NK-92 treated with Interleukin-12 subunit alpha and Interleukin-12 subunit beta, amount 100 ng/mL, for 24 hours (cell line): ENCODE measurements around the gene CYP2A6.

Experiments
- DNase-seq: peaks from one replicate; lab custom pipeline; 2025; lab: John Stamatoyannopoulos, UW

The CYP2A6 gene

DNA sequence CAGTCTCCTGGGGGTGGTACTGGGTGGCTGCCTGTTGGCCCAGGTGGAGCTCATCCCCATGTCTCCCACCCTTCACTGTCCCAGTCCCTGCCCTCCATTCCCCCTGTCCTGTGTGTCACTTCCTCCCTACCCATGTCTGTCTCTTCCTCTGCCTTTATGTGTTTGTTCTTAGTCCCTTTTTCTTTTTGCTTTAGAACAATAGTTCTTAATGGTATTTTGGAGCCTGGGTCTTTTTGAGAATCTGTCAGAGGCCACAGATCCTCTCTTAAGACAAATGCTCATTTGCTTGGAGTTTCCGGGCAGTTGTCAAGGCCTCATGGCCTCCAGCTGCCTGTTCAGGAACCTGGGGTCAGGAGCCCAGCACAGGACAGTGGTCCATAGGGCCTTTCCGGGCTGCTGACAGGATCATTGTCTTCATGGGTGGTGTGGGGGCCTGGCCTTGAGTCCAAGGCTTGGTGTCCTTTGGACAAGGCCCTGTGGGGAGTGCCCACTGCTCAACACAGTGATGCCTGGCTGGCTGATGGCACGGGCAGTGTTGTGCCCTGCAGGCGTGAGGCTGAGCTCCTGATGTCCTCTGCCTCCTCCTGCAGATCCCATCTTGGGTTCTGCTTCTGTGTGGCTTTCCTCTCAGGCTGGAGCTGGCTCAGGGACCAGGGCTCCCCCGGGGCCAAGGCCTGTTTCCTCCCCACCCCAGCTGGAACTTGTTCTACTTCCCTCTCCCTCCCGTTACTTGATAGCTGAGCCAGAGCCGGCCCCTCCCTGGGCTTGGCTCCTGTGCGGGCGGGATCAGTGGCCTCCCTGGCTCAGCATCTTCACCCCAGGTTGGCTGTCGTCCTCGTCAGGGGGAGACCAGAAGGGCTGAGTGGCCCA lies 47.7 kb downstream of the CYP2A6 start:
- DNase-seq = no peak

DNA sequence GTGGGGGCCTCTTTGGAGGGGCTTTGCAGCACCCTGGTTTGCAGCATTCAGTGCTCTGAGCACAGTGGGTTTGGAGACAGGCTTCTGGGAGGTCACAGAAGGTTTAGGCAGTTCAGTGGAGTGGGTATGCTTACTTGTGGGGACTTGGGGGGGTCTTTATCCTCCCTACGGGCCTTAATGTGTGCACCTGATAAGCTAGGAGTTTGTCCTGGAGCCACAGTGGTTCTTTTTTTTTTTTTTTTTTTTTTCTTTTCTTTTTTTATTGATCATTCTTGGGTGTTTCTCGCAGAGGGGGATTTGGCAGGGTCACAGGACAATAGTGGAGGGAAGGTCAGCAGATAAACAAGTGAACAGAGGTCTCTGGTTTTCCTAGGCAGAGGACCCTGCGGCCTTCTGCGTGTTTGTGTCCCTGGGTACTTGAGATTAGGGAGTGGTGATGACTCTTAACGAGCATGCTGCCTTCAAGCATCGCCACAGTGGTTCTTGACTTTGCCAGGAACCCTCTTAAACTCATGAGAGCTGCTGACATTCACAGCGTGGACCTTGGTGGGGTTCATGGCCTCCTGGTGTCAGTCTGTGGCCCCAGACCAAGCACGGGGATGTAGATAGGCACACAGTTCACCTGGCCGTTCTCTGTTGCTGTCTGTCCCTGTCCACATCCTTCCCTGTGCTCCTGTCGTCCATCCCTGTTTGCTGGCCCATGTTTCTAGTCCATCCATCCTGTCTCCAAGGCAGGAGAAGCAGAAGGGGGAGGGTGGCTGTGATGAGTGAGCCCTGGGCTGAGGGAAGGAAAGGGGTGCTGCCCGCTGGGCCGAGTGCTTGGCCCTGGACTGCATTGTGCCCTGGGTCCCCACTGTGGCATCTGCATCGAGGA lies 48.6 kb downstream of the CYP2A6 start:
- DNase-seq = no peak

DNA sequence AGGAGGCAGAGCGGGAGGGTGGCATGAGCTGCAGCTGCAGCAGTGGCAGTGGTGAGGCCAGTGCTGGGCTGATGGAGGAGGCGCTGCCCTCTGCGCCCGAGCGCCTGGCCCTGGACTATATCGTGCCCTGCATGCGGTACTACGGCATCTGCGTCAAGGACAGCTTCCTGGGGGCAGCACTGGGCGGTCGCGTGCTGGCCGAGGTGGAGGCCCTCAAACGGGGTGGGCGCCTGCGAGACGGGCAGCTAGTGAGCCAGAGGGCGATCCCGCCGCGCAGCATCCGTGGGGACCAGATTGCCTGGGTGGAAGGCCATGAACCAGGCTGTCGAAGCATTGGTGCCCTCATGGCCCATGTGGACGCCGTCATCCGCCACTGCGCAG lies 49.3 kb downstream of the CYP2A6 start:
- no peak for DNase-seq

DNA sequence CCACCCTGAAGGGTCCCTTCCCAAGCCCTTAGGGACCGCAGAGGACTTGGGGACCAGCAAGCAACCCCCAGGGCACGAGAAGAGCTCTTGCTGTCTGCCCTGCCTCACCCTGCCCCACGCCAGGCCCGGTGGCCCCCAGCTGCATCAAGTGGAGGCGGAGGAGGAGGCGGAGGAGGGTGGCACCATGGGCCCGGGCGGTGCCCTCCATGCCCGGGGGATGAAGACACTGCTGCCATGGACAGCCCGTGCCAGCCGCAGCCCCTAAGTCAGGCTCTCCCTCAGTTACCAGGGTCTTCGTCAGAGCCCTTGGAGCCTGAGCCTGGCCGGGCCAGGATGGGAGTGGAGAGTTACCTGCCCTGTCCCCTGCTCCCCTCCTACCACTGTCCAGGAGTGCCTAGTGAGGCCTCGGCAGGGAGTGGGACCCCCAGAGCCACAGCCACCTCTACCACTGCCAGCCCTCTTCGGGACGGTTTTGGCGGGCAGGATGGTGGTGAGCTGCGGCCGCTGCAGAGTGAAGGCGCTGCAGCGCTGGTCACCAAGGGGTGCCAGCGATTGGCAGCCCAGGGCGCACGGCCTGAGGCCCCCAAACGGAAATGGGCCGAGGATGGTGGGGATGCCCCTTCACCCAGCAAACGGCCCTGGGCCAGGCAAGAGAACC lies 49.8 kb downstream of the CYP2A6 start:
- no peak for DNase-seq

DNA sequence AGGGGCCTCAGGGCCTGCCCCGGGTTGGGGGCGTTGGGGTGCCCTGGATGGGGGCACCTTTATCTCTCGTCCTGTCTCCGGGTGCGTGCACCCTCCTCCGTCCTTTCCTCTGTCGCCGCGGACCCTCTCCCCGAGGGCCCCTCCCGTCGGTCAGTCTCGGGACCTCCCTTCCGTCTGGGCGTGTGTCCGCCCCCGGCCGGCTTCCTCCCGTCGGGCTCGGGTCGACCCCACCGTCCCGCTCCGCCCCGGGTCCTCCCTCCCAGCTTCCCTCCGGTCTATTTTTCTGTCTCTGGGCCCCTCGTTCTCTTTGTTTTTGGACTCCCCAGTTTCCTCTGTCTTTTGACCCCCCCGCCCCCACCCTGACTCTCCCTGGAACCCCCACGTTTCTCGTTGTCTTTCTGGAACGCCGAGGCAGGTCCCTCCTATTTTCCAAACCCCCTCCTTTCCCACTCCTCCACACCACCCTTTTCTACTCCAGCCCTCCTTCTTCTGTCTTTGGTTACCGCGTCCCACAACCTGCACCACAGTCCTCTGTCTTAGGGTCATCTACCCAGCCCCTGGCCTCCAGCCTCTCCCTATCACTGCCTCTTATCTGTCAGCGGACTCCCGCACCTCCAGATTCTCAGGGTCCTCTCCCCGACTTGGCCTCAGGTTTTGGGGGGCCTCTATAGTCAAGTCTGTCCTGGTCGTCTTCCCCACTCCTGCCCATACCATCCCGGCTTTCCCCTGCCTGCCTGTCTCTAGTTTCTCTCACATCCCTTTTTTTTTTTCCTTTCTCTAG lies 50.5 kb downstream of the CYP2A6 start:
- DNase-seq = no peak

DNA sequence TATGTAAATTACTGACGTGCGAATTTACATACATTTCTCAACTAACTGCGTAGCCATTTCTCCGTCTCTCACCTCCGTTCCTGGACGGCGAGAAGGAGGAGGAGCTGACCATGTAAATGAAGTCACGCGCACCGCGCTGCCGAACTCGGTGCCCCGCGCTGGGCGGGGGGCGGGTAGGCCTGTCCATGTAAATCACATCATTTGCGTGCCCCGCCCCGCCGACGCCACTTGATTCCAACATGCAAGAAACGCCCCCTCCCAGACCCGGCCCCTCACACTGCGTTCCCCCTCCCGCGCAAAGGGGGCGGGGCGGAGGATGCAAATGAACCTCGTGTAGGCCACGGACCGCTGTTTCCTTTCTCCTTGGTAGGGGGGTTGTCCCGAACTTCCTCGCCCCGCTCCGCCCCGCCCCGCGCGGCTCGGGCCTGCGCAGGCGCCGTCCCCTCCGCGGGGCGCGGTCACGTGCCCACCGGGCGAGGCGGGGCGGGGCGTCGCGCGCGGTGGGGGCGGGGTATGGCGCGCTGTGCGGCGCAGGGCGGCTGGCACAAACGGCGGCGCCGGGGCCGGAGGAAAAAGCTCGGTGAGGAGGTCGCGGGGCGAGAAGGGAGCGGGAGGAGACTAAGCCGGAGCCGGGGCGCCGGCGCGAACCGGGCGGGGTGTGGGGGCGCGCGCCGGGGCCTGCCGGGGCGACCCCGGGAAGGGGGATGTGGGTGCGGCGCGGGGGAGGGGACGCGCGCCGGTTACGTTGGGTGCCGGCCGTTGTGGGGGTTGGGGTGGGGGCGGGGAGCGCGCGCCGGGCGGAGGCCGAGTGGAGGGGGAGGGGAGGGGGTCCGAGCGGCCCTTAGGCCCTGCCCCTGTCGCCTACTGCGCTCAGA lies 51.3 kb downstream of the CYP2A6 start, which contains the start of gene EGLN2:
Gene EGLN2 (plus strand): TSS at position 509 of the 875 bp plus-strand sequence. CDS start 1,382 bp downstream, outside the sequence.
- DNase-seq = peak; percentile 100

DNA sequence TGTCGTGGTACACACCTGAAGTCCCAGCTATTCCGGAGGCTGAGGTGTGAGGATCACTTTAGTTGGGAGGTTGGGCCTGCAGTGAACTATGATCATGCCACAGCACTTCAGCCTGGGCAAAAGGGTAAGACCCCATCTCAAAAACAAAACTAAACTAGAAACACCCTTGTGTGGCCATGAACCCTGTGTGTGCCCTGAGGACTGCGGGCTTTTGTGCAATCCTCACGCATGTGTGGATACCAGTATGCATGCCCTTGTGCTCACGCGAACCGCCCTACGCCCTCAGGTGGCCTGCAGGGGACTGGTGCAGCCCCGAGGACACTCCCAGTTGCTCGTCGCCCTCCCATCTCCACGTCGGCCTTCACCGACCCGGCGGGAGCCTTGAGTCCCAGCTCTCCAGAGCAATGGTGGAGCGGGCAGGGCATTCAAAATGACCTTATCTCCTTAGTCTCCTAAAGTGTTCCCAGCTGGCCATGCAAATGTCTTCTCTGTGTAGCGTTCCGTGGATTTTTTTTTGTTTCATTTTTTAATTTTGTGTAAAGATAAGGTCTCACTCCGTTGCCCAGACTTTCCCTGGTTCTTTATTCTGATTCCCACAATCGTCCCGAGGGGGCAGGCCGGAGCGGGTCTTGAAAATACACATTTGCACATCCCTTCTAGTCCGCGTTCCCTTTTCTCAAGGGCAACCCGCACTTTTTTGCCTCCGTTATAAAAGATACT lies 52.1 kb downstream of the CYP2A6 start:
- no peak for DNase-seq

DNA sequence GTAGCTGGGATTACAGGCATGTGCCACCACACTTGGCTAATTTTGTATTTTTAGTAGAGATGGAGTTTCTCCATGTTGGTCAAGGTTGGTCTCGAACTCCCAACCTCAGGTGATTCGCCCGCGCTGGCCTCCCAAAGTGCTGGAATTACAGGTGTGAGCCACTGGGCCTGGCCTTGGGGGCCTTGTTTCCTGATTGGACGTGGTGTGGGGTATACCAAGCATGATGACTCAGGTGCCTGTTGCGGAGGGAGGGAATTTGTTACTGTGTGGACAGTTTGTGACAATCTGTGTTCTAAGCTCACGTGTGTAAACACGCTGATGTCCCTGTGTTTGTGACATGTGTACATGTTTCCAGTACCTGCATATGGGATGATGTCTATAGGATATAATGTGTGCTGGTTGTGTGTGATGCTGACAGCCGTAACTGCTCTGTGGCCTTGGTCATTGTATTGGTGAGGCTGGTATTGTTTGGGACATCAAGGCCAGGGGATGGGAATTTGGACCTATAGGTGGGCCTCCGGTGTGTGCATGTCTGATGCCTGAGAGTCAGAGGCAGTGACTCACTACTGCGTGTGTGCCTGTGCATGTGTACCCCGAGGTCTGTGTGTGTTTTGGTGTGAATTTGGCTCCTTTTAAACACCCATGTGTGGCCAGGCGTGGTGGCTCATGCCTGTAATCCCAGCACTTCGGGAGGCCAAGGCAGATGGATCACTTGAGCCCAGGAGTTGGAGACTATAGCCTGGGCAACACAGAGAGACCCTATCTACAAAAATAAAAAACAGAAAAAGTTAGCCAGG lies 52.9 kb downstream of the CYP2A6 start:
- DNase-seq = no peak
